T-helper 22 cell (primary cell): ENCODE results near the gene NDUFS8.
"Not testable (repeated sequence)": the region's sequence is repeated elsewhere in the genome, so short reads cannot be mapped to it uniquely, and the experiment has no call there.

Source experiments
- DNase-seq: peaks from one replicate; pipeline ENCODE4 v3.0.0-alpha.2; 2020; ENCODE audit warnings: low read depth

The NDUFS8 gene

GRCh38 chr11:68030318-68031143 lies at the start of gene NDUFS8:
TSS of gene NDUFS8 (plus strand) at chr11:68030681. CDS start at chr11:68032152, 1,471 bp downstream.
- peak; percentile 91 for DNase-seq

GRCh38 chr11:67981226-67981625 lies 49.3 kb upstream of the NDUFS8 start:
- not testable (repeated sequence) for DNase-seq

- DNase-seq, result not testable (repeated sequence)
Observed at GRCh38 chr11:67982255-67982857, 48.1 kb upstream of the NDUFS8 start.

GRCh38 chr11:67983951-67984350 lies 46.5 kb upstream of the NDUFS8 start:
- DNase-seq, result no peak

- DNase-seq, result not testable (repeated sequence)
Observed at GRCh38 chr11:67985302-67985701, 45.2 kb upstream of the NDUFS8 start.

GRCh38 chr11:67990546-67991346 lies 39.7 kb upstream of the NDUFS8 start:
- DNase-seq, result not testable (repeated sequence)

GRCh38 chr11:67991347-67992121 lies 38.9 kb upstream of the NDUFS8 start:
- not testable (repeated sequence) for DNase-seq

- not testable (repeated sequence) for DNase-seq
Observed at GRCh38 chr11:67993821-67994220, 36.7 kb upstream of the NDUFS8 start.

GRCh38 chr11:67994387-67994786 lies 36.1 kb upstream of the NDUFS8 start:
- not testable (repeated sequence) for DNase-seq

GRCh38 chr11:67995129-67995528 lies 35.4 kb upstream of the NDUFS8 start:
- DNase-seq, result not testable (repeated sequence)

- not testable (repeated sequence) for DNase-seq
Observed at GRCh38 chr11:67995579-67995978, 34.9 kb upstream of the NDUFS8 start.

GRCh38 chr11:67996051-67996450 lies 34.4 kb upstream of the NDUFS8 start:
- DNase-seq, result no peak

GRCh38 chr11:67996622-67997474 lies 33.6 kb upstream of the NDUFS8 start:
- no peak for DNase-seq

GRCh38 chr11:67997475-67997921 lies 33.0 kb upstream of the NDUFS8 start:
- DNase-seq, result no peak

GRCh38 chr11:67998150-67999045 lies 32.1 kb upstream of the NDUFS8 start:
- no peak for DNase-seq

- DNase-seq, result no peak
Observed at GRCh38 chr11:67999201-67999629, 31.3 kb upstream of the NDUFS8 start.

- no peak for DNase-seq
Observed at GRCh38 chr11:67999704-68000103, 30.8 kb upstream of the NDUFS8 start.

GRCh38 chr11:68002575-68002937 lies 27.9 kb upstream of the NDUFS8 start:
- no peak for DNase-seq
